ENCODE data around the gene GLIS1. TPM values are rescaled to one million over a fixed set of nuclear protein-coding genes. Genes with fewer than 3 reads are reported as not detected.

The GLIS1 gene
- total RNA-seq, 1 experiment from 2014 or later, result not detected

- Histone ChIP-seq H3K4me1 (replicated peaks; ENCODE audit: insufficient read depth) (no peaks in the 10 kb centered on the region), H2AFZ (no peak overlapping the region), H3K36me3 (ENCODE audit: low read depth) (no peaks in the 10 kb centered on the region), H3F3A (ENCODE audit: insufficient read depth, low read depth) (no peaks in the 10 kb centered on the region), H3K79me2 (ENCODE audit: low read depth) (no peaks in the 10 kb centered on the region), H4K20me1 (ENCODE audit: insufficient read depth) (no peaks in the 10 kb centered on the region), H3K9me2 (ENCODE audit: insufficient read depth) (no peaks in the 10 kb centered on the region), H3K27me3 (ENCODE audit: insufficient read depth, low read depth) (peaks cover 50% of the 10 kb centered on the region), H3K4me3 (no peak overlapping the region), H3K27ac (no peak overlapping the region), H3K9me3 (ENCODE audit: insufficient read depth, low read depth) (no peaks in the 10 kb centered on the region), H3K4me2 (no peak overlapping the region)
- POLR2A ChIA-PET (ENCODE audit: unreplicated experiment), result no interaction called here
- no peak for DNase-seq
- CTCF ChIA-PET, result no interaction called here
- BruUV-seq (replicated peaks), result no TSS peak
- TF ChIP-seq, protein P1, sequence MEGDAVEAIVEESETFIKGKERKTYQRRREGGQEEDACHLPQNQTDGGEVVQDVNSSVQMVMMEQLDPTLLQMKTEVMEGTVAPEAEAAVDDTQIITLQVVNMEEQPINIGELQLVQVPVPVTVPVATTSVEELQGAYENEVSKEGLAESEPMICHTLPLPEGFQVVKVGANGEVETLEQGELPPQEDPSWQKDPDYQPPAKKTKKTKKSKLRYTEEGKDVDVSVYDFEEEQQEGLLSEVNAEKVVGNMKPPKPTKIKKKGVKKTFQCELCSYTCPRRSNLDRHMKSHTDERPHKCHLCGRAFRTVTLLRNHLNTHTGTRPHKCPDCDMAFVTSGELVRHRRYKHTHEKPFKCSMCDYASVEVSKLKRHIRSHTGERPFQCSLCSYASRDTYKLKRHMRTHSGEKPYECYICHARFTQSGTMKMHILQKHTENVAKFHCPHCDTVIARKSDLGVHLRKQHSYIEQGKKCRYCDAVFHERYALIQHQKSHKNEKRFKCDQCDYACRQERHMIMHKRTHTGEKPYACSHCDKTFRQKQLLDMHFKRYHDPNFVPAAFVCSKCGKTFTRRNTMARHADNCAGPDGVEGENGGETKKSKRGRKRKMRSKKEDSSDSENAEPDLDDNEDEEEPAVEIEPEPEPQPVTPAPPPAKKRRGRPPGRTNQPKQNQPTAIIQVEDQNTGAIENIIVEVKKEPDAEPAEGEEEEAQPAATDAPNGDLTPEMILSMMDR (conservative IDR thresholded peaks at IDR 0.05), result no peak
- TF ChIP-seq EZH2 (IDR thresholded peaks at IDR 0.05; ENCODE audit: low read depth), result no peak
- intact Hi-C loops (cut with micrococcal nuclease; ENCODE audit: unreplicated experiment), result no loop called here
Observed at GRCh38 chr1:53706356-53706755, 32.6 kb downstream of the GLIS1 start.

DNA sequence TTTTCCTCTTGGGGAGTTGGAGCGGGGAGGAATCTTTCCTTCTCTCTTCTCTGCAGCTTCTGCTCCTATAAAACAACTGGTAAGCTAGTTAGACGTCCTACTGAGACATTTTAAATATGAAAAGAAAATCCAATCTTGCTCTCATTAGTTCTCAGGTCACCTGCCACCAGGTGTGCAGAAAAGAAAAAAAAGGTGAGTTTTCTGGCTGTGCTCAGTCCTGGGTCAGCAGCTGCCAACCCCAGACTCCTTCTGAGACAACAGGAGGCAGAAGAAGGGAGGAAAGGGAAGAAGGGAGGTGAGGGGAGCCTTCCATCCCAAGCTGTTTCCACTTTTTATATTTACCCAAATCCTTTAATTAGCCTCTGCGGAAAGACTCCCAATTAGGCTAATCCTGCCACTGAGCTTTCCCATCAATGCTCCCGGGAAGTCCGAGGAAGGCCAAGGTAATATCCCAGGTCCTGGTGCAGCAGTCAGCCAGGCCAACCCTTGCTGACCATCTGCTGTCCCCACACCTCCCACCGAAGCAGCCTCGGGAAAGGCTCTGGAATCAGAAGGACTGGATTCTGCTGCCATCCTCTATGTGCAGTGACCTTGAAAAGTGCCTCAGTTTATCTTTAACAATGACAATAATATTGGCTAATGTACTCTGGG lies 33.4 kb downstream of the GLIS1 start:
- Histone ChIP-seq H3K36me3 (ENCODE audit: low read depth) (no peaks in the 10 kb centered on the region), H2AFZ (no peak overlapping the region), H3K9me3 (ENCODE audit: insufficient read depth, low read depth) (no peaks in the 10 kb centered on the region), H3K9me2 (ENCODE audit: insufficient read depth) (no peaks in the 10 kb centered on the region), H3F3A (ENCODE audit: insufficient read depth, low read depth) (no peaks in the 10 kb centered on the region), H3K4me2 (no peak overlapping the region), H3K27me3 (ENCODE audit: insufficient read depth, low read depth) (peaks cover 50% of the 10 kb centered on the region), H3K4me1 (replicated peaks; ENCODE audit: insufficient read depth) (no peaks in the 10 kb centered on the region), H3K27ac (no peak overlapping the region), H3K4me3 (no peak overlapping the region), H3K79me2 (ENCODE audit: low read depth) (no peaks in the 10 kb centered on the region), H4K20me1 (ENCODE audit: insufficient read depth) (no peaks in the 10 kb centered on the region)
- no peak for TF ChIP-seq EZH2 (IDR thresholded peaks at IDR 0.05; ENCODE audit: low read depth)
- TF ChIP-seq, protein P1 (conservative IDR thresholded peaks at IDR 0.05), result no peak
- ChIA-PET CTCF (no interaction called here), POLR2A (ENCODE audit: unreplicated experiment) (no interaction called here)
- no TSS peak for BruUV-seq (replicated peaks)
- DNase-seq, result no peak
- intact Hi-C loops (cut with micrococcal nuclease; ENCODE audit: unreplicated experiment), result no loop called here

DNA sequence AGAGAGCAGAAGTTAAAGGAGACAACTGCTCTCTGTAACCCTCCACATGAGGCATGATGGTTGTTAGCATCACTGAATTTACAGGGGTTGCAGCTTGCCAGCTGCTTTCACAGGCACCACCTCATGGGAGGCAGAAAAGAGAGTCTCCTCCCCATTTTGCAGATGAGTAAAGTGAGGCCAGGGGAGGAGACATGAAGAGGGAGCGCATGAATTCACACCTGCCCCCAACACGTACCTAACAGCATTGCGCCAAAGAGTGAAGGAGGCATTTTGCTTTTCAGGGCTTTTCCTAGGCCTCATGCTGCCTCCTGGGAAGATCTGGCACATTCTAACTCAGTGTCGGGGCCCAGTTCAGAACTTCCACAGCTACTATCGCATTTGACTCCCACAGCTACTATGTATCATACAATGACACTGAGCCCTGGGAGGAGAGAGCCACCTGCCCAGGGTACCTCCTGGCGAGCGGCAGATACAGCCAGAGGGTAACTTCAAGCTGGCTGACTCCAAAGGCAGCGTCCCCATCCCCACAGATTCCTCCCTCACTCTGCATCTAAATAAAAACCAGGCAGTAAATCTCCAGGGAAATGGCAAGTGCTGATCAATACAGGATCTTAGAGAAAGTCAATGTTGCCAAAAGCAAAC lies 34.0 kb downstream of the GLIS1 start:
- BruUV-seq (replicated peaks), result no TSS peak
- H3K9me2 ChIP-seq (ENCODE audit: insufficient read depth), result no peaks in the 10 kb centered on the region
- intact Hi-C loops (cut with micrococcal nuclease; ENCODE audit: unreplicated experiment), result no loop called here
- no peak overlapping the region for H3K4me2 ChIP-seq
- H3K4me1 ChIP-seq (replicated peaks; ENCODE audit: insufficient read depth), result no peaks in the 10 kb centered on the region
- no peaks in the 10 kb centered on the region for H3F3A ChIP-seq (ENCODE audit: insufficient read depth, low read depth)
- H3K79me2 ChIP-seq (ENCODE audit: low read depth), result no peaks in the 10 kb centered on the region
- H3K27me3 ChIP-seq (ENCODE audit: insufficient read depth, low read depth), result peaks cover 47% of the 10 kb centered on the region
- H2AFZ ChIP-seq, result no peak overlapping the region
- no peak for DNase-seq
- ChIA-PET CTCF (interaction anchor here (0.5 kb wide), 1 partner anchor 715 kb away, joined by 3 read pairs; no protein-coding TSS in a partner anchor), POLR2A (ENCODE audit: unreplicated experiment) (no interaction called here)
- TF ChIP-seq EZH2 (IDR thresholded peaks at IDR 0.05; ENCODE audit: low read depth), result no peak
- TF ChIP-seq, protein P1 (conservative IDR thresholded peaks at IDR 0.05), result no peak
- H3K4me3 ChIP-seq, result no peak overlapping the region
- no peaks in the 10 kb centered on the region for H3K9me3 ChIP-seq (ENCODE audit: insufficient read depth, low read depth)
- H4K20me1 ChIP-seq (ENCODE audit: insufficient read depth), result no peaks in the 10 kb centered on the region
- no peaks in the 10 kb centered on the region for H3K36me3 ChIP-seq (ENCODE audit: low read depth)
- no peak overlapping the region for H3K27ac ChIP-seq

Measured in PC-9 (cell line).